Measurements from ENCODE around the gene TMEM9. TPM values are rescaled to one million over a fixed set of nuclear protein-coding genes. Genes with fewer than 3 reads are reported as not detected.

TMEM9 gene
- total RNA-seq, 1 experiment from 2014 or later, result 50.2 TPM

- BruUV-seq (replicated peaks), result no TSS peak
- POLR2A ChIA-PET, result no interaction called here
- intact Hi-C loops (cut with micrococcal nuclease; ENCODE audit: unreplicated experiment), result no loop called here
- no peaks in the 10 kb centered on the region for H3K4me1 ChIP-seq (ENCODE audit: control insufficient read depth, insufficient read depth, low read length)
- H3K27ac ChIP-seq (ENCODE audit: low read length), result no peak overlapping the region
- no peaks in the 10 kb centered on the region for H3K36me3 ChIP-seq (ENCODE audit: control insufficient read depth, insufficient read depth, low read length)
- CTCF ChIA-PET, result interaction anchor here (0.6 kb wide), 1 partner anchor 19 kb away, joined by 3 read pairs; no protein-coding TSS in a partner anchor
- no peaks in the 10 kb centered on the region; the same call in 1 of the 2 replicates for H3K27me3 ChIP-seq (ENCODE audit: control insufficient read depth, insufficient read depth, low read length)
- DNase-seq (ENCODE audit: low read depth, low spot score) (no peak), ATAC-seq (no peak)
- no peak overlapping the region for H3K4me3 ChIP-seq (ENCODE audit: low read depth in 2 of 2, low read length in 2 of 2)
- in situ Hi-C loops (cut with HindIII; ENCODE audit: low pct_unique_long_range_greater_than_20kb, low sequenced_read_pairs), result no loop called here
- TF ChIP-seq REST (IDR thresholded peaks at IDR 0.05; ENCODE audit: insufficient read depth in 1 of 2, low read depth in 2 of 2, low read length in 1 of 2), result no peak
- no peak for TF ChIP-seq SIN3A (IDR thresholded peaks at IDR 0.05; ENCODE audit: borderline replicate concordance, insufficient read depth, low read depth, low read length)
- no peak for TF ChIP-seq TCF7L2 (IDR thresholded peaks at IDR 0.05; ENCODE audit: low read depth, low read length)
- no peak for TF ChIP-seq POLR2AphosphoS5 (IDR thresholded peaks at IDR 0.05; ENCODE audit: low read depth, low read length)
- TF ChIP-seq CTCF (IDR thresholded peaks at IDR 0.05), result no peak
- H3K9me3 ChIP-seq (ENCODE audit: control insufficient read depth, insufficient read depth, low read depth, low read length), result no peaks in the 10 kb centered on the region
Measured at GRCh38 chr1:201190005-201190404, 35.7 kb upstream of the TMEM9 start.

- Histone ChIP-seq H3K27me3 (ENCODE audit: control insufficient read depth, insufficient read depth, low read length) (peaks cover 2% of the 10 kb centered on the region; the same call in 1 of the 2 replicates), H3K4me1 (ENCODE audit: control insufficient read depth, insufficient read depth, low read length) (no peaks in the 10 kb centered on the region), H3K9me3 (ENCODE audit: control insufficient read depth, insufficient read depth, low read depth, low read length) (no peaks in the 10 kb centered on the region), H3K27ac (ENCODE audit: low read length) (no peak overlapping the region), H3K36me3 (ENCODE audit: control insufficient read depth, insufficient read depth, low read length) (no peaks in the 10 kb centered on the region), H3K4me3 (ENCODE audit: low read depth in 2 of 2, low read length in 2 of 2) (no peak overlapping the region)
- in situ Hi-C loops (cut with HindIII; ENCODE audit: low pct_unique_long_range_greater_than_20kb, low sequenced_read_pairs) (no loop called here), intact Hi-C loops (cut with micrococcal nuclease; ENCODE audit: unreplicated experiment) (no loop called here)
- BruUV-seq (replicated peaks), result no TSS peak
- no peak for ATAC-seq
- DNase-seq (ENCODE audit: low read depth, low spot score), result no peak
- ChIA-PET CTCF (no interaction called here), POLR2A (no interaction called here)
- TF ChIP-seq REST (IDR thresholded peaks at IDR 0.05; ENCODE audit: insufficient read depth in 1 of 2, low read depth in 2 of 2, low read length in 1 of 2) (no peak), CTCF (IDR thresholded peaks at IDR 0.05) (no peak), POLR2AphosphoS5 (IDR thresholded peaks at IDR 0.05; ENCODE audit: low read depth, low read length) (no peak), TCF7L2 (IDR thresholded peaks at IDR 0.05; ENCODE audit: low read depth, low read length) (no peak), SIN3A (IDR thresholded peaks at IDR 0.05; ENCODE audit: borderline replicate concordance, insufficient read depth, low read depth, low read length) (no peak)
Measured at GRCh38 chr1:201189085-201189484, 34.8 kb upstream of the TMEM9 start.
